ENCODE measurements around the gene GAL.
A peak's percentile ranks its signal among the peaks of the same experiment; 100 is the strongest.

The GAL gene

DNA sequence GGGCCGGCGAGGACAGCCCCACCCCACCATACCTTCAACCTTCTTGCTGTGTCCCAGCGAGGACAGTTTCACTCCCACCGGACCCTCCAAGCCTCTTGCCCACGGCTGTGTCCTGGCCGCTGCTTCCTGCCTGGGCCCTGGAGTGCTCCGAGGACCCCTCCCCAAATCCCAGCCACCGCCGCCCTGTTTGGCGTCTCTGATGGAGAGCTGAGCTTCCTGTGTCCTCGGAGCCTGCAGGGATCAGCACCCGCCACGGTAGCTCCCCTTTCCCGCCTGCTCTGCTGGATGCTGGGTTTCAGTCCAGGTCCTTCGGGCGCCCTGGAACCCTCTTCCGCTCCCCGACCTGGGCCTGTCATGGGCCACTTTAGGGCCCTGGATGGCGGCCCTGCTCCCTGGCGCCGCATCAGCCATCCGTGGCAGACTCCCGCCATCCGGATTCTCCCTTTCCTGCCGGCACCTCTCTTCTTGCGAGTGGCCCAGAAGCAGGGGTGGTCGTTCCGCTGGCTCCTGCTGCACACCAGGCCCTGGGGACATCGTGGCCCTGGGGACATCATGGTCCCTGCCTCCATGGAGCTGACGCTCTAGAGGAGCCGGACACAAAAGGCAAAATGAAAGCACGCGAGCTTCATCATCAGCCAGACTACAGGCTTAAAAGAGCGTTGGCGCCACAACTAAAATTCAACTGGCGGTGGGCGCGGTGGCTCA is 34.3 kb upstream of the GAL start:
- no peak overlapping the region for H3K4me3 ChIP-seq (replicated peaks; ENCODE audit: low read depth, low read length)
- DNase-seq (ENCODE audit: low read depth) = no peak
- TF ChIP-seq, protein P1, sequence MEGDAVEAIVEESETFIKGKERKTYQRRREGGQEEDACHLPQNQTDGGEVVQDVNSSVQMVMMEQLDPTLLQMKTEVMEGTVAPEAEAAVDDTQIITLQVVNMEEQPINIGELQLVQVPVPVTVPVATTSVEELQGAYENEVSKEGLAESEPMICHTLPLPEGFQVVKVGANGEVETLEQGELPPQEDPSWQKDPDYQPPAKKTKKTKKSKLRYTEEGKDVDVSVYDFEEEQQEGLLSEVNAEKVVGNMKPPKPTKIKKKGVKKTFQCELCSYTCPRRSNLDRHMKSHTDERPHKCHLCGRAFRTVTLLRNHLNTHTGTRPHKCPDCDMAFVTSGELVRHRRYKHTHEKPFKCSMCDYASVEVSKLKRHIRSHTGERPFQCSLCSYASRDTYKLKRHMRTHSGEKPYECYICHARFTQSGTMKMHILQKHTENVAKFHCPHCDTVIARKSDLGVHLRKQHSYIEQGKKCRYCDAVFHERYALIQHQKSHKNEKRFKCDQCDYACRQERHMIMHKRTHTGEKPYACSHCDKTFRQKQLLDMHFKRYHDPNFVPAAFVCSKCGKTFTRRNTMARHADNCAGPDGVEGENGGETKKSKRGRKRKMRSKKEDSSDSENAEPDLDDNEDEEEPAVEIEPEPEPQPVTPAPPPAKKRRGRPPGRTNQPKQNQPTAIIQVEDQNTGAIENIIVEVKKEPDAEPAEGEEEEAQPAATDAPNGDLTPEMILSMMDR (IDR thresholded peaks at IDR 0.05; ENCODE audit: low read length, missing control alignments) = no peak

DNA sequence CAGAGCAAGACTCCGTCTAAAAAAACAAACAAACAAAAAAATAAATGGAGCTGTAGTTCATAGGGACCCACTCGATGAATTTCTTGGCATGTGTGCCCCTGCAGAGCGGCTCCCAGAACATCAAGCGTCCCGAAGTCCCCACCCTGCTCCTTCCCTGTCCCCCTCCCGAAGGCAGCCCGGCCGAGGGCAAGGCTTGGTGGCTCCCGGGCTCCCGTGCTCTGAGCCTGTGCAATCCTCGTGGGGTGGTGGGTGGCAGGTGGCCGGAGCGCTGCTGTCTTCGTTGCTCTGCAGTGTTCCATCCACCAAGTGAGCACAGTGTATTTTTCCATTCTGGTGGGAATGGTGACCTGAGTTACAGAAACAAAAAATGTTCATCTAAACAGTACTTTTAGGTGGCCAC is 33.5 kb upstream of the GAL start:
- no peak overlapping the region for H3K4me3 ChIP-seq (replicated peaks; ENCODE audit: low read depth, low read length)
- no peak for DNase-seq (ENCODE audit: low read depth)
- TF ChIP-seq, protein P1 (IDR thresholded peaks at IDR 0.05; ENCODE audit: low read length, missing control alignments) = no peak

DNA sequence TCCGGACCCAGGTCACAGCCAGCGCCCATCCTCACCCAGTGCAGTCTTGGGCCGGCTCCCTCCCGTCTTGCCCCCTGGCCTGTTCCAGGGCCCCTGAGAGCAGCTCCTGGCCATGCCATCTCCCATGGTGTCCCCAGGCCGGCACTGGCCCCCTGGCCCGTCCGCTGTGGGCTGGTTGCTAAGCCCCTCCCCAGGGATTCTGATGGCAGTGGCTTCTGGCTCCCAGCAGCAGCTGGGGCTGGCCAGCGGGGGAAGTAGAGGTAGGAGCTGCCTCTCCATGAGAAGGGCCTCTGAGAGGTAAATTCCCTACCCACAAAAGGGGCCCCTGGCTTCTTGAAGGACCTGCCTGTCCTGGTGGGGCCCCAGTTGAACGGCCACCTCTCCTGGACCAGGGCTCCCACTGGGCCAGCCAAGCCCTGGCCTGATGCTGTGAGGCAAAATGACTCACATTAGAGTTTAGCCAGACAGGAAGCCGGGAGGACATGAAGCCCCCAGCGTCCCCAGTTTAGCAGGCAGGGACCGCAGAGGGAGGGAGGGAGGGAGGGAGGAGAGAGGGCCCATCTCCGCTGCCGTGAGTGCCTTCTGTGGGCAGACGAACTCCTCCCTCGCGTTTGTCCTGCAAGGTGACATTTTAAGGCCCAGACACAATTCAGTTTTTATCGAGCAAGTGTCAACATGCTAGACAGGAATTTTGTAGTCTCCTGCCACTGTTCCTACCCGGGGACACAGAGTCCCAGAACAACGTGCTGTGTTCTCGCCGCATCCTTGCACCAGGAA is 32.9 kb upstream of the GAL start:
- DNase-seq (ENCODE audit: low read depth) = peak; percentile 18
- TF ChIP-seq, protein P1 (IDR thresholded peaks at IDR 0.05; ENCODE audit: low read length, missing control alignments) = no peak
- H3K4me3 ChIP-seq (replicated peaks; ENCODE audit: low read depth, low read length) = no peak overlapping the region

DNA sequence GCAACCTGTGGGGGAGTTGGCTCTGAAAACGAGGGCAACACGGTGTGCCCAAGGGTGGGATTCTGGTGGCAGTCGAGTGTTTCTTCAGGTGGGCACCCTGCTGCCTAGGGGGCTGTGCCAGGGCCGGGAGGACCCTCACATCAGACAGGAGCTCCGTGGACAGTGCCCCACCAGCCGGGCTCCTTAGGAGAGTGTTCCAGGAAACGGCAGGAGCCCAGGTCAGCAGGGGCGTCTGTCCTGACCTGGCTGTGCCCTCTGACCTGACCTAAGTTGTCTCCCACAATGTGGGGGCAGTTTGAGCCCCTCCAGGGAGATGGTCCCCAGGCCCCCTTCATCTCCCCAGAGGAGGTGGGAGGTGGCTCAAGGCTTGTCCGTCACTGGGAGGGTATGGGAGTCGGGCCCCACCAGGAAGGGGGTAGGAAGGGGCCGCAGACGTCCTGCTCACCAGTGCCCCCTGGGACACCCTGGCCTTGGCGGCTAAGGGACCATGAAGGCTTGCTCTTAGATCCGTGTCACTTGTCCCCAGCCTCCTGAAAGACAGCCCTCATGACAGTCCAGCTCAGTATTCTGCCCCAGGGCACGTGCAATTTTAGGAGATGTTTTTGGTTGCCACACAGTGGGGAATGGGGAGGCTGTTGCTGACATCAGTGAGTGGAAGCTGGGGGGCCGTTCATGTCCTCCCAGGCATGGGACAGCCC is 32.2 kb upstream of the GAL start:
- H3K4me3 ChIP-seq (replicated peaks; ENCODE audit: low read depth, low read length) = no peak overlapping the region
- TF ChIP-seq, protein P1 (IDR thresholded peaks at IDR 0.05; ENCODE audit: low read length, missing control alignments) = no peak
- no peak for DNase-seq (ENCODE audit: low read depth)

DNA sequence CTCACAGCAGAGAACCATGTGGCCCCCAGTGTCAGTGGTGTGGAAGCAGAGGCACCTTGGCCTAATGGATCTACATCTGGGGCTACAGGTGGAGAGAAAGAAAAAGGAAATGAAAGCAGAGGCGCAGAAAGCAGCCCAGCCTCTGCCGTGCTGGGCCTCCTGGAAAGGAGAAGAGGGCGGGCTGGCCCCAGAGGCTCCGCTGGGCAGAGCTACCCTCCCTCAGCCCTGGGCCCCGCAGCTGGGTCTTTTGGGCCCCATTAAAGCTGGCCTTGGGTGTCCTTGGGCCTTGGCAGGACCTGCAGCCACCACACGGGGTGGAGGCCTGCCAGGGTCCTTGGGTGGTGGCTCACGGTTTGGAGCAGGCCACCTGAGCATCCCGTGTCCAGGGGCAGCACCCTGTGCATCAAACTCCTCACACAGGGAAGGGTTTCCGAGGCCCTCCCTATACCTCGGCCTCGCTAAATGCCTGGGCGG is 31.6 kb upstream of the GAL start:
- DNase-seq (ENCODE audit: low read depth) = no peak
- TF ChIP-seq, protein P1 (IDR thresholded peaks at IDR 0.05; ENCODE audit: low read length, missing control alignments) = no peak
- H3K4me3 ChIP-seq (replicated peaks; ENCODE audit: low read depth, low read length) = no peak overlapping the region

DNA sequence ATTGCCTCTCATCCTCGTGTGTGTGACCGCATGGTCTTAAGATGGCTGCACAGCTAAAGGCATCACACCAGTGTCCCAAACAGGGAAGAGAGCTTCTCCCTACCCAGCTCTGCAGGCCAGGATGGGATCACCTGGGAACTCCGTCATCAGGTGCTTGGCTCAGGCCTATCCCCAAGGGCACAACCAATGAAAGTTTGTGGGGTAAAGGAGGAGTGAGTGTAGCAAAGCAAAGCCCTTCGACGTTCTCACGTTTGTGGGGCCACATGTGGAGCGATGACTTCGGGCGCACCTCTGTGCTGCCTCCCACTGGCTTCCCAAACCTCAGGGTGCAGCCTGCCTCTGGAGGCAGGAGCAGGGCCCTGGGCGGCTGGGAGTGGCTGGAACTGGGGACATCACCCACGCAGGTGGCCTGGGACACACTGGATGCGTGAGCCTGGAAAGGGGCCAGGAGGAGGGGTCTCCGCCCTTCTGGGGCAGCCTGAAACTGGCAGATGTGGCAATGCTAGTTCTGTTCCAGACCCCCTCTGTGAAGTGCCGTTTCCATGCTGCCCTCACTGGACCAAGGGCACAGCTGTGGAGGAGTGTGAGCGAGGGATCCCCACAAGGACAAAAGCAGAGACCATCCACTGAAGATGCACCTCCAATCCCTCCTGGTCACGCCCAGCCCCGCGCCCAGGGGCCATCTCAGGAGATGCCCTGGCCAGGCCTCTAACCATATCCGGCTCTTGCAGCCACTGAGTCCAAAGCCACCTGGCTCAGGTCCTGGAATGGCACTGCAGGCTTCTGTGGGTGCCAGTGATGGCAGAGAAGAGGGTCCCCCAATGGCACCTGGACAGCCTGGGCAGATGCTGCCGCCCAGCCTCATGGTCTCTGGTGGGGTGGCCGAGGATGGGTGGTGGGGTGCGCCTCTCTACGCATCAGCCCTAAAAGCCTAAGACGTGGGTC is 30.6 kb upstream of the GAL start:
- DNase-seq (ENCODE audit: low read depth) = no peak
- TF ChIP-seq, protein P1 (IDR thresholded peaks at IDR 0.05; ENCODE audit: low read length, missing control alignments) = no peak
- H3K4me3 ChIP-seq (replicated peaks; ENCODE audit: low read depth, low read length) = no peak overlapping the region
